SK-N-SH (cell line): ENCODE measurements around the gene DPH6. TPM values are rescaled to one million over a fixed set of nuclear protein-coding genes. Genes with fewer than 3 reads are reported as not detected.

Experiments used
- CTCF ChIA-PET: fragments of 300-600, 350-600 bp; formaldehyde crosslinking; extraction: SDS; loops from one replicate; lab custom pipeline; 2021; lab: Yijun Ruan, JAX
- POLR2A ChIA-PET: fragments of 350-600 bp; sonication (Branson Sonifier 250); formaldehyde crosslinking; extraction: SDS; loops from one replicate; lab custom pipeline; 2020; ENCODE audit warnings: antibody characterized with exemption, inconsistent platforms; lab: Yijun Ruan, JAX
- DNase-seq: peaks from one replicate; pipeline ENCODE4 v3.0.0; 2012
- H2AFZ ChIP-seq: fragments of 200-600 bp; sonication (generic); 2 replicates; pipeline ENCODE4 v1.8.1; 2016; ENCODE audit warnings: antibody characterized with exemption, mild to moderate bottlenecking, low read depth
- H3F3A ChIP-seq: fragments of 200-600 bp; sonication (generic); replicated peaks from 2 replicates; pipeline ENCODE3; 2016; ENCODE audit warnings: antibody characterized with exemption, mild to moderate bottlenecking; ENCODE audit not compliant: insufficient read depth
- H3K27ac ChIP-seq, 2 experiments: fragments of 200-500 bp in 1 of 2; fragments of 200-600 bp in 1 of 2; sonication (Bioruptor generic) in 1 of 2; sonication (generic), shearing (Covaris generic) in 1 of 2; 2 replicates each; pipeline versions ENCODE4 v1.5.1 to v1.6.1; 2014 to 2016; ENCODE audit warnings: low read depth in 2 of 2, inconsistent platforms in 1 of 2, low read length in 1 of 2, mild to moderate bottlenecking in 1 of 2, mixed read lengths in 1 of 2
- H3K27me3 ChIP-seq: fragments of 200-600 bp; sonication (generic), shearing (Covaris generic); 2 replicates; pipeline ENCODE4 v1.6.1; 2016; ENCODE audit warnings: mixed run types; ENCODE audit not compliant: insufficient read depth
- H3K36me3 ChIP-seq, 2 experiments: fragments of 200-500 bp in 1 of 2; fragments of 200-600 bp in 1 of 2; sonication (Bioruptor generic) in 1 of 2; sonication (generic) in 1 of 2; replicated peaks in 1 of 2; 2 replicates each; pipeline versions ENCODE3 to v1.5.1; 2014 to 2016; ENCODE audit warnings: low read length in 1 of 2, mild to moderate bottlenecking in 1 of 2; ENCODE audit not compliant: insufficient read depth in 2 of 2, control insufficient read depth in 1 of 2
- H3K4me1 ChIP-seq, 2 experiments: fragments of 200-500 bp in 1 of 2; fragments of 200-600 bp in 1 of 2; sonication (Bioruptor generic) in 1 of 2; sonication (generic), shearing (Covaris generic) in 1 of 2; 2 replicates each; pipeline versions ENCODE4 v1.5.1 to v1.6.1; 2014 to 2016; ENCODE audit warnings: low read depth in 1 of 2, low read length in 1 of 2, mixed run types in 1 of 2; ENCODE audit not compliant: insufficient read depth in 2 of 2, control insufficient read depth in 1 of 2
- H3K4me2 ChIP-seq: fragments of 200-600 bp; sonication (generic), shearing (Covaris generic); 2 replicates; pipeline ENCODE4 v1.6.1; 2017; ENCODE audit warnings: mixed run types
- H3K4me3 ChIP-seq, 2 experiments: fragments of 200-500 bp in 1 of 2; fragments of 200-600 bp in 1 of 2; sonication (Bioruptor generic) in 1 of 2; sonication (generic), shearing (Covaris generic) in 1 of 2; 2 replicates each; pipeline versions ENCODE4 v1.5.1 to v1.8.1; 2014 to 2016; ENCODE audit warnings: low read depth in 2 of 2, inconsistent platforms in 1 of 2, low read length in 1 of 2, mild to moderate bottlenecking in 1 of 2, mixed read lengths in 1 of 2, moderate library complexity in 1 of 2
- H3K79me2 ChIP-seq: fragments of 200-600 bp; sonication (generic); 2 replicates; pipeline ENCODE4 v1.8.1; 2017; ENCODE audit warnings: mild to moderate bottlenecking; ENCODE audit not compliant: insufficient read depth
- H3K9ac ChIP-seq: fragments of 200-600 bp; sonication (generic); 2 replicates; pipeline ENCODE4 v1.6.1; 2017; ENCODE audit warnings: mixed run types
- H3K9me2 ChIP-seq: fragments of 200-600 bp; sonication (generic); 2 replicates; pipeline ENCODE4 v1.6.1; 2017; ENCODE audit warnings: mixed run types
- H3K9me3 ChIP-seq: fragments of 200-600 bp; sonication (generic); 2 replicates; pipeline ENCODE4 v1.6.1; 2017; ENCODE audit warnings: mixed run types, mild to moderate bottlenecking, moderate library complexity
- H4K20me1 ChIP-seq: fragments of 200-600 bp; sonication (generic); 2 replicates; pipeline ENCODE4 v1.6.1; 2017; ENCODE audit warnings: mild to moderate bottlenecking, mixed run types; ENCODE audit not compliant: insufficient read depth
- EP300 ChIP-seq, 2 experiments: IDR thresholded peaks; 2 replicates each; pipeline versions ENCODE4 v1.4.0 to v1.6.1; 2012; ENCODE audit warnings: borderline replicate concordance in 1 of 2, low read depth in 1 of 2, low read length in 1 of 2
- FOSL2 ChIP-seq: IDR thresholded peaks from 2 replicates; pipeline ENCODE4 v1.4.0; 2012; ENCODE audit warnings: low read depth, mild to moderate bottlenecking, moderate library complexity, borderline replicate concordance
- FOXM1 ChIP-seq: IDR thresholded peaks from 2 replicates; pipeline ENCODE4 v1.4.0; 2012; ENCODE audit warnings: low read depth, mild to moderate bottlenecking
- GABPA ChIP-seq: IDR thresholded peaks from 2 replicates; pipeline ENCODE4 v1.4.0; 2012; ENCODE audit warnings: low read depth, mild to moderate bottlenecking
- IRF3 ChIP-seq: fragments of 150-350 bp; IDR thresholded peaks from 2 replicates; pipeline ENCODE4 v1.6.1; 2016; ENCODE audit warnings: mild to moderate bottlenecking, low read depth, low read length
- MEF2A ChIP-seq: IDR thresholded peaks from 2 replicates; pipeline ENCODE4 v1.4.0; 2012; ENCODE audit warnings: low read depth, borderline replicate concordance
- MXI1 ChIP-seq: IDR thresholded peaks from 2 replicates; pipeline ENCODE4 v1.6.1; 2012; ENCODE audit warnings: mild to moderate bottlenecking, low read depth, low read length, improper control_type of control experiment
- PBX3 ChIP-seq: IDR thresholded peaks from 2 replicates; pipeline ENCODE4; 2012
- RAD21 ChIP-seq: IDR thresholded peaks from 2 replicates; pipeline ENCODE4 v1.6.1; 2012; ENCODE audit warnings: mild to moderate bottlenecking, low read length
- REST ChIP-seq: IDR thresholded peaks from 2 replicates; pipeline ENCODE4 v1.6.1; 2012; ENCODE audit warnings: mild to moderate bottlenecking, low read depth, low read length, moderate library complexity
- RFX5 ChIP-seq: IDR thresholded peaks from 2 replicates; pipeline ENCODE4 v1.6.1; 2012; ENCODE audit warnings: mild to moderate bottlenecking, improper control_type of control experiment, low read length
- SIN3A ChIP-seq: IDR thresholded peaks from 2 replicates; pipeline ENCODE4 v1.6.1; 2012; ENCODE audit warnings: low read depth, mild to moderate bottlenecking, low read length, moderate library complexity, borderline replicate concordance
- SMC3 ChIP-seq: IDR thresholded peaks from 2 replicates; pipeline ENCODE4 v1.6.1; 2012; ENCODE audit warnings: low read depth, low read length, improper control_type of control experiment
- TAF1 ChIP-seq: IDR thresholded peaks from 2 replicates; pipeline ENCODE4 v1.6.1; 2012; ENCODE audit warnings: low read depth, mild to moderate bottlenecking, low read length, moderate library complexity, borderline replicate concordance
- TCF12 ChIP-seq: IDR thresholded peaks from 2 replicates; pipeline ENCODE4 v1.4.0; 2012
- USF1 ChIP-seq: IDR thresholded peaks from 2 replicates; pipeline ENCODE4 v1.4.0; 2012; ENCODE audit warnings: low read depth, borderline replicate concordance
- USF2 ChIP-seq: fragments of 150-350 bp; IDR thresholded peaks from 2 replicates; pipeline ENCODE4 v1.6.1; 2017; ENCODE audit warnings: antibody characterized with exemption, low read length, low read depth, borderline replicate concordance
- YY1 ChIP-seq: IDR thresholded peaks from 2 replicates; pipeline ENCODE4 v1.4.0; 2012; ENCODE audit warnings: low read depth, mild to moderate bottlenecking
- ZBTB33 ChIP-seq: IDR thresholded peaks from 2 replicates; pipeline ENCODE4 v1.4.0; 2012; ENCODE audit warnings: low read depth, borderline replicate concordance
- WGBS: methylation state at CpG from one replicate; pipeline ENCODE4 v1.1.6; 2017; ENCODE audit warnings: low lambda C conversion rate; 5-methylcytosine and 5-hydroxymethylcytosine counted together
- polyA plus RNA-seq, 3 experiments: library from polyadenylated mRNA; depleted of rRNA; stranded (reverse); fragments of >200 nt; gene quantifications; 2 replicates each; pipeline ENCODE4 v1.2.3, GENCODE V29; 2012

DPH6 gene
- polyA plus RNA-seq, 1 of the 3 experiments (the other 2 are of a cell fraction): 15.7 TPM

- Histone ChIP-seq H3K27me3 (no peaks in the 10 kb centered on the region), H3K4me2 (no peak overlapping the region), H4K20me1 (no peaks in the 10 kb centered on the region), H3K9me2 (no peaks in the 10 kb centered on the region), H3K79me2 (no peaks in the 10 kb centered on the region), H3F3A (peaks cover 3% of the 10 kb centered on the region), H3K9ac (no peak overlapping the region), H3K27ac (no peak overlapping the region), H3K4me3 (no peak overlapping the region), H3K36me3 (no peaks in the 10 kb centered on the region), H2AFZ (no peak overlapping the region), H3K9me3 (no peaks in the 10 kb centered on the region), H3K4me1 (no peaks in the 10 kb centered on the region; a peak in 1 of 4 replicates)
- CTCF ChIA-PET: interaction anchor here (1.5 kb wide), 1 partner anchor 9 kb away, joined by 4 read pairs; no protein-coding TSS in a partner anchor
- WGBS: 95% methylated on average over 7 of the region's 7 CpGs
- POLR2A ChIA-PET: no interaction called here
- TF ChIP-seq PBX3 (no peak), IRF3 (no peak), TAF1 (no peak), REST (no peak), USF1 (no peak), FOSL2 (no peak), MEF2A (no peak), ZBTB33 (no peak), FOXM1 (no peak), EP300 (IDR thresholded peaks at IDR 0.05; ENCODE audit: borderline replicate concordance in 1 of 2, low read depth in 1 of 2, low read length in 1 of 2) (no peak), MXI1 (no peak), GABPA (no peak), USF2 (no peak), RFX5 (no peak), RAD21 (no peak), SIN3A (no peak), SMC3 (no peak), TCF12 (no peak), YY1 (no peak)
- DNase-seq: no peak
Measured at GRCh38 chr15:35470441-35470840, 75.5 kb downstream of the DPH6 start.
